GM19023 (cell line): ENCODE measurements around the gene FRMD1.

Experiments
- ATAC-seq: cut with Tn5 transposase; IDR thresholded peaks from one replicate; pipeline ENCODE4 v1.9.1; 2021; ENCODE audit warnings: mild to moderate bottlenecking, moderate library complexity; ENCODE audit not compliant: unreplicated experiment

The FRMD1 gene

DNA sequence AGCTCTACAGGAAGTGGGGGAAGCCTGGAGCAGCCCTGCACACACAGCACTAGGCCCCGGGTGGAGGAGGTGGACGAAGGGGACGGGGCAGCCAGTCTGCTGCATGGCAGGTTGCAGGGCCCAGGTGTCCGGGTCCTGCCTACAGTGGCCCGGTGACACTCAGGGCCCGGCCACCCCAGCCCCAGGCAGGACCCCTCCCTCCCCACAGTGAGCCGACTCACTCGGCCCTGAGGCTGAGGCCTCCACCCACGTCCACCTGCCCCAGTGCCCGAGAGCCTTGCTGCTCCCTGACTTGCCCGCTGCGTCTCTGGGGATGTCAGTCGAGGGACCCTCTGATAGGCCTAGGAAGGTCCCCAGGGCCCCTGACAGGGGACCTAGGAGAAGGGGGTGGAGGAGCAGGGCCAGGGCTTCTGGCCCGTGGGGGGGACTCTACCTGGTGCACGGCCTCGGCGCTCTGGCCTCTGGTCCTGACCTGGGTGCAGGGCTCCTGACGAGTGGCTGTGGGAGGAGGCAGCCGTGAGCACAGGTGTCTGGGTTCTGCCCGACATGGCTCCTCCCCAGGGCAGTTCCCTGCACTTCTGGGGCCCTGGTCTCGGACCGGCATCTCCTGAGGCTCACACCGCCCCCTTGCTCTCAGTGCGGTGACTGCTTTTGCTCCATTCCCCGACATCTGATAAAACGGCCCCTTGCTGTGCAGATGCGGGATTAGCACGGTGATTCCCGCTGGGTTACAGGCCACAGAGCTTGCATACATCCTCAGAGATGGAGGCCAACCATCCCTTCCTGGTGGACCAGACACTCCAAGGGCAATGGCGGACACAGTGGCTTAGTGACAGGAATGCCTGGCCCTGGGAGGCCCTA is 20.1 kb downstream of the FRMD1 start:
- no peak for ATAC-seq

GRCh38 chr6:168057836-168058235 is 21.2 kb downstream of the FRMD1 start:
- no peak for ATAC-seq

DNA sequence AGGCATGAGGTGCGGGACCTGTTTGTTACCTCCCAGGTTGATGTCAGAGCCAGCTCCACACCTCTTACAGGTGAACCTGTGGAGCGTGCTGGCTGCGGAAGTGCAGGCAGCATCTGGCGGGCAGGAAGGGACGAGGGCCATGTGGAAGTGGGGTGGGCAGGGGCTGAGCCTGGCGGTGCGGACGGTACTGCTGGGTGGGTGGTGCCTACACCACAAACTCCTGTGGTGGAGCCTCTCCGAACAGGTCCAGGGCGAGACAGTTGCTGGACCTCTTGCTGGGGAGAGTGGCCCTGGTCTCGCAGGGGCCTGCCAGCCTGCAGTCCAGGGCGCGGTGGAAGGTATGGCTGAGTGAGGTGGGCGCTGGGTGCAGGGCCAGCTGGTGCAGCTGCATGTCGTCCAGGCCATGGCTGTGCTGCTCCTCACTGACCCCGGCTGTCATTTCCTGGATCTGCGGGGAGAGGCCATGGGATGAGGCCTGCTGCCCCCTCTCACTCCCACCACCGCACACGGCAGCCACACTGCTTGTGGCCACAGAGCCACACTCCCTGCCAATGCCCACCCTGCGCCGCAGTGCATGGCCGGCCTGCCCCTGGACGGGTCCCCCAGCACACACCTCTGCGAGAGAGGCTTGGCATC is 22.0 kb downstream of the FRMD1 start:
- ATAC-seq: no peak

DNA sequence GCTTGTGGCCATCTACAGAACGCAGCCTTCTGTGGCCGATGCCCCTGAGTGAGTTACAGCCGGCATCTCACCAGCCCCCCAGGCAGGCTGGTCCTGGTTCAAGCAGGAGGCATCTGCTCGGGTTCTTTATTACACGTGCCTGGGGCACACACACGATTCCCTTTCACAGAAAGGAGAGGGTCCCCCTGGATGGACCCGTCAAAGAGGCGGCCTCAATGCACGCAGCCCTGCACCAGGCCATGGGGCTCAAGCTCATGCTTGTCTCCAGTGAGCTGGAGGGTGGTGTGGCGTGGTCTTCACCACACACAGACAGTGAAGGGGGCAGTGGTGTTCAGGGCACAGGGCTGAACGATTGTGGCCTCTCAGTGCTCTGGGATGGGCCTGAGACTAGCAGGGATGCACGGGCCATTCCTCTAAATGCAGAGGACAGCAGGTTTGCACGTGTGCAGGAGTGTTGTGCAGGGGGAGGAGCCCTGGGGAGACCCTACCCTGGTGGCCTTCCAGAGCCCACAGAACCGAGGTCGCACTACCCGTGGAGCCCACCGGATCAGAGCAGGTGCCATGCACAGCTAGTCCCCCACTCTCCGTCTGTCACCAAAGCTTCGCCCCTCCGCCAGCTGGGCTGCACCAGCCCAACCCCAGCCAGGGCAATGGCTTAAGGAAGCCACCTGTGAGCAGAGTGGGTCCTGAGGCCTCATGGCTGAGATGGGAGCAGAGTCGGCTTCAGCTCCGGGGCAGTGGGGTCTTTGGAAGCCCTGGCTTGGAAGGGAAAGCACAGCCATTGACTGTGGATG is 23.1 kb downstream of the FRMD1 start:
- no peak for ATAC-seq

GRCh38 chr6:168054765-168055560 is 24.0 kb downstream of the FRMD1 start:
- ATAC-seq: no peak

- no peak for ATAC-seq
Observed at GRCh38 chr6:168053957-168054471, 25.0 kb downstream of the FRMD1 start.

DNA sequence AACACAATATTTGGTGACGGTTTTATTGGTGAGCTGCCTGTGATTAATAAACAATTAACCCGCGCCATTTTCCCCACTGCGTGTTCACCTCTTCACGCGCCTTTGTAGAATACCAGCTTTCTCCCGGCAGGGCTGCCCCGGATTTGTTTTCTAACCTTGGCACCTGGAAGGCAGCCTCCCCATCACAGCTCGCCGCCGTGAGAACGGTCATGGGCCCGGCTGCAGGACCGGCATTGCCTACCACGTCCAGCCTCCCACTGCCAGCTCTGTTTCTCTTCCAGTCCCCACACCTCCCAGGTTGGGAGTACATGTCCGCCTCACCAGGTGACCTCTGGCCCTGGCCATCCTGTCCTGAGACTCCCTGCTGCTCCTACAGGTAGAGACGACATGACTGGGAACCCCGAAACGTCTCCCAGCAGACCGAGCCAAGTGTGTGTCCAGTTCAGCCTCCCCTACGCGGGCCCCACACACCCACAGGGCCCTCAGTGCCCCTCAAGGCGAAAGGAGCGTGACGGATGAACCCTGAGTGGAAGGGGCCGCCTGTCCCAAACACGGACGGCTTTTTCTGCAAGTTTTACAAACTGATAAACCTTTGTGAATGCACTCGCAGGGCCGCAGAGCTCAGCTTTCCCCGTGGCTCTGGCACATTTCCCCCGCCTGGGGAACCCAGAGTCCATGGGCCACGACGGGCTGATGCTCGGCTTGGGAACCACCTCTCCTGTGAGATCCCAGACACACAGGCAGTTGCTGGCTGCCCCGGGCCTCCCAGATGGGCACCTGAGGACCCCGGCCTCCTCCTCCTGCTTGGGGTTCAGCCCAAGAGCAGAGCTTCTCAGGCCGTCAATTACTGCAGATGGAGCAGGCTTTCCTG is 25.7 kb downstream of the FRMD1 start:
- ATAC-seq: no peak

DNA sequence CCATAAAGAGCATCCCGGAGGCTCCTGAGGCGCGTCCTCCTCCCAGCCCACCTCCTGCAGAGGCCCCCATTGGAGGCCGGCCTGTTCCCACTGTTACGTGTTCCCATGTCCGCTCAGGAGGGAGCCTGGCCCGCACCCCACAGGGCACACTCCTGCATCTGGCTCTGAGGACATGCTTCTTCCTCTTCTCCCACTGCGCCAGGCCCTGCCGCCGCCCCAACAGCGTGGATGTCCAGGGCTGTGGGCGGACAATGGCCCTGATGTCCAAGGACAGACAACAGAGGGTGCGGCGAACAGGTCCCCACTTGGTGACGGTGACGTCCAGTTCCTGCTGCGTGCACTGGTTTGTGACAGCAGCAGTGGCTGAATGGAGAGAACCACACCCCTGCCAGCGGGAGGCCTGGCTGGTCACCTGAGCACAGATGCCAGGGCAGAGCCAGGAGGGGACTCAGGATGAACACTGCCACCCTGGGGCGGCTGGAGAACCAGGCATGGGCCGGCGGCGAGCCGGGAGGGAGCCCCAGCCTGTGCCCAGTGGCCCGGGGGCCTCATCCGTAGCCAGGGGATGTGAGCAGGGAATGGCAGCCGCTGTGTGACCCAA is 26.6 kb downstream of the FRMD1 start:
- no peak for ATAC-seq

- no peak for ATAC-seq
Observed at GRCh38 chr6:168051648-168052047, 27.4 kb downstream of the FRMD1 start.

DNA sequence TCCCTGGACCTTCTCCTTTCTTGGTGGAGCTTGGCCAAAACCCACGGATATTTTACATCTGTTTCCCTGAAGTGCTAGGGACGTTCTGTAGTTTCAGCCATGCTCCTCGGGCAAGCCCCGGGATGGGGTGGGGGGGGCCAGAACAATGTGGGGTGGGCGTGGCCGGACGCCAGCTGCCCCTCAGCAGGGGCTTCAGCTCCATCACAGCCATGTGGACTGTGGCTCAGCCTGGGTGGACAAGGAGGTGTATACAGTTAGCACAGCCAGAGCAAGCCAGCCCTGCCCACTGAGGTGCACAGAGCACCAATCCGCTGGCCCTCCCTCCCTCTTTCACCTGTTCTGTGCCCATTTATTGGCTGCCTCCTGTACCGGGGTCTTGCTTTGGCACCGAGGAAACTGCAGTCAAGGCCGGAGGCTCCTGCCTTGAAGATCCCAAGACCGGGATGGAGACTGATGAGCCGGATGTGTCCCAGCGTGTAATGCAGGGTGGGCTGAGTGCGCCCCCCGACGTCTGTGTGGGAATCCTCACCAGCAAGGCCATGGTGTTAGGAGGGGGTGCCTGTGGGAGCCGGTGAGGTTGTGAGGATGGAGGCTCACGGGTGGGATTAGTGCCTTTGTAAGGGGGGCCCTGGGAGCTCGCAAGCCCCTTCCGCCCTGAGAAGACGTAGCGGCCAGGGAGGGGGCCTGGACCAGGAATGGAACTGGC is 28.0 kb downstream of the FRMD1 start:
- ATAC-seq: no peak

GRCh38 chr6:168050225-168050880 is 28.7 kb downstream of the FRMD1 start:
- no peak for ATAC-seq

DNA sequence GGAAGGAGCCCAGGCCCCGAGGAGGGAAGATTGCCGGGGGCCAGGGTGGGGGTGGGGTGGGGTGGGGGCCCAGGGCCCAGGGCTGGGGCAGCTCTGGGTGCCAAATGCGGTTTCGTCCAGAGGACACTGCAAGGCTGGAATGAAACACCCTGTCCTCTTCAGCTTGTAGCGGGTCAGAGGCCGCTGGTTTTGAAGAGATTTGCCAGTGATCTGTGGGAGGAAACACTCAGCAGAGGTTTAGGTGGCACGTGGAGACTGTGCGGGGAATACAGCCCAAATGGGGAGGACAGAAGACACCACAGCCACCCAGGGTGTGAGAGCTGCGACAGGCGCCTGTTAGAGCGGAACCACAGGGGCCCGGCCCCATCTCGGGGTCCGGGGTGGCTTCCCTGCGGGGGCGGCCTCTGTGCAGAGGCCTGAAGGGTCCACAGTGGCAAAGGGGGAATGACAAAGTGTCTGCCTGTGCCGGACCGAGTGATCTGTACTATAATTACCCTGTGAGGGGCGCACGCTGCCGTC is 29.2 kb downstream of the FRMD1 start:
- ATAC-seq: no peak

DNA sequence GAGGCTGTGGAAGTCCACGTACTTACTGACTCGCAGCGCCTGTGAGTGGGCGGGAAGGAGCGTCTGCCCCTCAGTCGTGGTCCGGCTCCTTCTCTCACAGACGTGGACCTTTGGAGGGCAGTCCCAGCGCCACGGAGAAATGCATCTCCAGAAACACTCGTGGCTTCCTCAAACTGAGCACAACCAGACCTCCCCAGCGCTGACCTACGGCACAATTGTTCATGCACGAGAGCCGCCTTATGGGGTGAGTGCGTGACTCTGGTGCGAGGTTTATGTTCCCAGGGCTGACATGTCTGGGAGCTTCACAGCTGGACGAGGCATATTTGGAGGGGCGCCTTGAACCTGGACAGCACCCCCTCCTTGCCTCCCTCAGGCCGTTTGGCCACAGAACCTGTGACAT is 29.7 kb downstream of the FRMD1 start:
- no peak for ATAC-seq

DNA sequence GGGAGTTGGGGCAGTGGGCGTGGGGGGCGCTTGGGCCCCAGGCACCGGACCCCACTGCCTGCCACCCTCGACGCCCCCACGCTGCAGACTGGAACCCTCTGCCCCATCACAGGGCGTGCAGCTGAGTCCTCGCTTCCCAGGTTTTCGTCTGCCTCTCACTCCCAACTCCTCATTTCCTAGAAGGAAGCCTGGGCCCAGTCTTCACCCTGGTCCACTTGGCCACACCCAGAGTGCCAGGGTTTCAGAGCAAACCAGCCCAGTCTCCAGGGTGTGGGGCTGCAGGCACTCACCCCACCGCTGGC is 30.3 kb downstream of the FRMD1 start:
- ATAC-seq: no peak

DNA sequence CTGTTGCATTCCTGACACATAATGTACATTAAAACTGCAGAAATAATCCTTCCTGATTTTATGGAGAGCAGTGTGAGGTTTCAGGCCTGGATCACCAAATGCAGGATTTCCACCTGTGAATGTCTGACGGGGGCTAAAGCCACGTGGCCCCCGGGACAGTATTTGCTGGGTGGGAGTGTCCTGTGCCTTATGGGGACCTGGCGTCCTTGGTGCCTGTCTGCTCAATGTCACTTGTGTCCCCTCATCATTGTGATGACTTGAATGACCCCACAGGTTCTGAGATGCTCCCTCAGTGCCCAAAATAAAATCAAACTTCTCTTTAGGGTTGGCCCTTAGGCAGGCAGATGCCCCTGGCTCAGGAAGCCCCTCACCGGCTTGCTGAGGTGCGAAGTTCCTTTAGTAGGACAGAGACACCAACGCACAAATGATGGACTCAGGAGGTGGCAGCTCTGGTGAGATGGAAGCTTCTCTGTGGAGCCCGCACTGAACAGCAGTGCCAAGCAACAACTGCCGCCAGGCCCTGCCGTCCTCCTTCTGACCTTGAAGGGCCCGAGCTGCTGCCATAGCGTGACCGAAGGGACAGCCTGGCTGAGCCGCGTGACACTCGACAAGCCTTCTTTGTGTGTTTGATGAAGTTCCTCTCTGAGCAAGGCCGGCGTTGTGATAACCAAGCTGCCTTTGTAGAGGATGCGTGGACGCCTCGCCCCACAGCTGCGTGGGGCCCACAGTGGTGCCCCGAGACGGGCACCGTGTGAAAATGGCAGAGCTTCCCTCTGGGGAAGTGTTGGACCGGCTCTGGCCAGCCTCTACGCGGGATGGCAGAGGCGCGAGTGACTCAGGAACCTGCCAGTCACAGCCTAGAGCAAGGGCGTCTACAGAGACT is 30.9 kb downstream of the FRMD1 start:
- ATAC-seq: no peak

DNA sequence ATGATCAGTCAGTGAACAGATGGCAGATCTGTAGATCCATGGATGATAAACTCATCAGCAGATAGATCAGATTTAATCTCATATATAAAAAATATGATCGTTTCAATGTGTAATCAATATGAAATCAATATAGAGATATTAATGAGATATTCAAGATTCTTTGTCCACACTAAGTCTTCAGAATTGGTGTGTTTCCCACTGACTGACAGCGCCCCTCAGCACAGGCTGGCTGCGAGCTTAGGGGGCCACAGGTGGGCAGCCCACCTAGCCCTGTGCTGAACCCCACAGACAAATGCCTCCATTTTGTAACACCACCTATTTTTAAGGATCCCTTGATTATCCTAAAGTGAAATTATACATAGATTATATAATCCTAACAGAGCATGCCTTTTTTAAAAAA is 32.3 kb downstream of the FRMD1 start:
- no peak for ATAC-seq
